Measurements from ENCODE around the gene HAGHL.

GRCh38 chr16:769934-770333 lies 43.0 kb downstream of the HAGHL start:
- TF ChIP-seq POLR2A (IDR thresholded peaks at IDR 0.05) (no peak), CTCF (IDR thresholded peaks at IDR 0.05) (no peak), EP300 (IDR thresholded peaks at IDR 0.05) (no peak), POLR2AphosphoS5 (IDR thresholded peaks at IDR 0.05) (no peak)
